HepG2 (cell line): ENCODE measurements around the gene MPZL3. TPM values are rescaled to one million over a fixed set of nuclear protein-coding genes. Genes with fewer than 3 reads are reported as not detected.

Experiments
- ATAC-seq: fragments of 200-7000 bp; cut with Tn5 transposase; 3 replicates; pipeline ENCODE4 v1.9.1; 2020; ENCODE audit warnings: mild to moderate bottlenecking, moderate library complexity
- BruUV-seq: library from RNA; stranded (reverse); fragments of 400-500 nt; replicated peaks from 2 replicates; lab custom pipeline; 2021; lab: Mats Ljungman, UMichigan
- CTCF ChIA-PET: fragments of 300-600 bp; formaldehyde crosslinking; extraction: SDS; loops from one replicate; lab custom pipeline; 2021; ENCODE audit warnings: low total read pairs, inconsistent platforms, low intra/inter-chr PET ratio; lab: Yijun Ruan, JAX
- POLR2A ChIA-PET: fragments of 350-600 bp; sonication (Branson Sonifier 250); formaldehyde crosslinking; loops from one replicate; lab custom pipeline; 2020; ENCODE audit warnings: antibody characterized with exemption, inconsistent platforms; lab: Yijun Ruan, JAX
- DNase-seq: peaks from one replicate; pipeline ENCODE4 v3.0.0-alpha.2; 2015; ENCODE audit warnings: low spot score
- FAIRE-seq: peaks from 3 replicates; lab custom pipeline; 2011; peaks lifted over from hg19 to GRCh38; lab: Jason Lieb, UNC
- H2AFZ ChIP-seq: one replicate; pipeline ENCODE4 v1.6.1; 2011; ENCODE audit warnings: low read length, inconsistent platforms
- H3K27ac ChIP-seq: fragments of 300-600 bp; 3 replicates; pipeline ENCODE4 v1.8.0; 2011; ENCODE audit warnings: mixed run types, mild to moderate bottlenecking, mixed read lengths, low read length, inconsistent platforms; ENCODE audit not compliant: insufficient read depth; ENCODE audit errors: extremely low read length
- H3K27me3 ChIP-seq, 2 experiments: fragments of 200-600 bp in 1 of 2; 2 replicates in 1 of 2; 3 replicates in 1 of 2; pipeline versions ENCODE4 v1.6.0 to v1.8.0; 2011; ENCODE audit warnings: low read length in 2 of 2, mild to moderate bottlenecking in 2 of 2, moderate library complexity in 2 of 2, inconsistent platforms in 1 of 2; ENCODE audit not compliant: insufficient read depth in 2 of 2, control insufficient read depth in 1 of 2
- H3K36me3 ChIP-seq, 2 experiments: fragments of 200-600 bp in 1 of 2; replicated peaks in 1 of 2; 2 replicates in 1 of 2; 3 replicates in 1 of 2; pipeline versions ENCODE4 v1.5.1 to v1.8.0; 2011; ENCODE audit warnings: low read length in 2 of 2, inconsistent platforms in 1 of 2; ENCODE audit not compliant: insufficient read depth in 2 of 2, control insufficient read depth in 1 of 2
- H3K4me1 ChIP-seq: 2 replicates; pipeline ENCODE4 v1.5.1; 2012; ENCODE audit warnings: low read length, inconsistent platforms; ENCODE audit not compliant: insufficient read depth
- H3K4me2 ChIP-seq: 2 replicates; pipeline ENCODE4 v1.6.0; 2011; ENCODE audit warnings: low read depth, low read length, inconsistent platforms
- H3K4me3 ChIP-seq, 3 experiments: fragments of 200-600 bp in 1 of 3; sonication (generic), shearing (Covaris generic) in 1 of 3; replicated peaks in 1 of 3; 2 replicates each; pipeline ENCODE4 v1.5.1; 2011 to 2016; ENCODE audit warnings: low read length in 3 of 3, inconsistent platforms in 2 of 3, low read depth in 2 of 3, mild to moderate bottlenecking in 2 of 3, control low read depth in 1 of 3, mixed read lengths in 1 of 3; ENCODE audit not compliant: insufficient read depth in 1 of 3
- H3K79me2 ChIP-seq: one replicate; pipeline ENCODE4 v1.6.1; 2011; ENCODE audit warnings: low read length, inconsistent platforms; ENCODE audit not compliant: insufficient read depth
- H3K9ac ChIP-seq: 2 replicates; pipeline ENCODE4 v1.6.0; 2011; ENCODE audit warnings: mild to moderate bottlenecking, low read depth, low read length, inconsistent platforms; ENCODE audit not compliant: insufficient read depth
- H3K9me3 ChIP-seq: 2 replicates; pipeline ENCODE4 v1.5.1; 2012; ENCODE audit warnings: mild to moderate bottlenecking, low read length
- H4K20me1 ChIP-seq: 2 replicates; pipeline ENCODE4 v1.6.0; 2011; ENCODE audit warnings: inconsistent platforms, mild to moderate bottlenecking, low read length, moderate library complexity; ENCODE audit not compliant: insufficient read depth
- ETV6 ChIP-seq: sonication (generic); formaldehyde crosslinking; conservative IDR thresholded peaks from 2 replicates; pipeline ENCODE4 v1.4.0; 2020; ENCODE audit warnings: missing genetic modification reagents
- KLF15 ChIP-seq: sonication (generic); formaldehyde crosslinking; IDR thresholded peaks from 2 replicates; pipeline ENCODE4 v1.8.1; 2023; ENCODE audit warnings: borderline replicate concordance, mild to moderate bottlenecking, inconsistent platforms, missing genetic modification reagents, mixed read lengths
- NFYB ChIP-seq: sonication (generic); formaldehyde crosslinking; IDR thresholded peaks from 2 replicates; pipeline ENCODE4 v1.4.0; 2020; ENCODE audit warnings: missing genetic modification reagents
- NONO ChIP-seq, 2 experiments: fragments of 450-650 bp in 1 of 2; sonication (generic) in 1 of 2; formaldehyde crosslinking in 1 of 2; IDR thresholded peaks in 1 of 2; conservative IDR thresholded peaks in 1 of 2; 2 replicates each; pipeline versions ENCODE4 v1.6.1 to v1.8.0; 2017 to 2022; ENCODE audit warnings: mild to moderate bottlenecking in 1 of 2, missing genetic modification reagents in 1 of 2, moderate library complexity in 1 of 2
- RARG ChIP-seq: sonication (generic); formaldehyde crosslinking; IDR thresholded peaks from 2 replicates; pipeline ENCODE4 v1.4.0; 2020; ENCODE audit warnings: low read depth, mild to moderate bottlenecking, missing genetic modification reagents
- RXRB ChIP-seq: IDR thresholded peaks from 2 replicates; pipeline ENCODE4 v1.6.1; 2016; ENCODE audit warnings: borderline replicate concordance, missing genetic modification reagents, missing compliant biosample characterization
- SP1 ChIP-seq, 2 experiments: fragments of 450-650 bp in 1 of 2; sonication (generic) in 1 of 2; formaldehyde crosslinking in 1 of 2; IDR thresholded peaks; 2 replicates each; pipeline versions ENCODE4 v1.4.0 to v1.6.1; 2016 to 2020; ENCODE audit warnings: missing genetic modification reagents in 1 of 2
- TERF1 ChIP-seq: sonication (generic); formaldehyde crosslinking; IDR thresholded peaks from 2 replicates; pipeline ENCODE4 v1.8.0; 2022; ENCODE audit warnings: mild to moderate bottlenecking, missing genetic modification reagents, moderate library complexity
- ZBTB33 ChIP-seq: sonication (generic); formaldehyde crosslinking; IDR thresholded peaks from 2 replicates; pipeline ENCODE4 v1.4.0; 2020; ENCODE audit warnings: missing genetic modification reagents
- ZNF580 ChIP-seq: IDR thresholded peaks from 2 replicates; pipeline ENCODE4 v1.6.1; 2016; ENCODE audit warnings: low read depth, borderline replicate concordance
- ZNF7 ChIP-seq: IDR thresholded peaks from 2 replicates; pipeline ENCODE4 v1.6.1; 2016; ENCODE audit warnings: missing biosample characterization, missing genetic modification reagents
- ZNF703 ChIP-seq: sonication (generic); formaldehyde crosslinking; IDR thresholded peaks from 2 replicates; pipeline ENCODE4 v1.5.1; 2020; ENCODE audit warnings: missing genetic modification reagents, mild to moderate bottlenecking, moderate library complexity, borderline replicate concordance
- WGBS: methylation state at CpG from one replicate; pipeline ENCODE4 v1.1.6; 2017; ENCODE audit warnings: low lambda C conversion rate; 5-methylcytosine and 5-hydroxymethylcytosine counted together
- in situ Hi-C: cut with HindIII; loops from 2 replicates; pipeline ENCODE4 v1.10.0; 2017; ENCODE audit warnings: low pct_unique_long_range_greater_than_20kb; ENCODE audit not compliant: extremely low pct_ligation_motif_present
- intact Hi-C: fragments of 100-400 bp; cut with micrococcal nuclease; formaldehyde crosslinking; loops from one replicate; pipeline ENCODE4 v1.10.0; 2022; ENCODE audit not compliant: unreplicated experiment
- polyA plus RNA-seq, 8 experiments: library from polyadenylated mRNA; depleted of rRNA in 3 of 8; stranded (reverse) in 7 of 8; unstranded in 1 of 8; fragments of >200 nt; fragmentation: Illumina TruSeq in 4 of 8; extraction: Trizol in 4 of 8; gene quantifications; 2 replicates each; pipeline versions ENCODE4 v1.2.1 to v1.2.3, GENCODE V29; 2011 to 2016; ENCODE audit warnings: low read depth in 4 of 8, missing spikeins in 1 of 8, mixed read lengths in 1 of 8; ENCODE audit not compliant: insufficient read depth in 1 of 8
- total RNA-seq, 5 experiments: library from RNA; depleted of rRNA; stranded (reverse); fragments of >200 nt; fragmentation: Illumina TruSeq; extraction: Trizol; gene quantifications; 2 replicates each; pipeline ENCODE4 v1.2.3, GENCODE V29; 2016; ENCODE audit warnings: low read depth in 1 of 5

The MPZL3 gene
- total and polyA plus RNA-seq, 2 of the 13 experiments (the other 11 are each of a cell fraction or from before 2014, with no cell fraction given) = 5.3 to 9.3 TPM

- Histone ChIP-seq H3K9me3 (no peaks in the 10 kb centered on the region), H3K27me3 (peaks cover 0 to 4% of the 10 kb centered on the region in 2 experiments; a peak in 1 of 5 replicates), H3K79me2 (no peaks in the 10 kb centered on the region), H3K9ac (no peak overlapping the region), H3K4me3 (no peak overlapping the region)
- CTCF ChIA-PET = interaction anchor here (1.4 kb wide), 1 partner anchor 95 kb away, joined by 4 read pairs; no protein-coding TSS in a partner anchor
- no peak for DNase-seq
- peak; percentile 82 for TF ChIP-seq ZNF7 (CRISPR knock-in tag)
- no peak for TF ChIP-seq SP1 (IDR thresholded peaks at IDR 0.05)
- no peak for TF ChIP-seq SP1 (CRISPR knock-in tag; IDR thresholded peaks at IDR 0.05)
- TF ChIP-seq, all 625 proteins: peak for 1
- Histone ChIP-seq H3K4me2 (no peak overlapping the region), H4K20me1 (no peaks in the 10 kb centered on the region), H3K36me3 (no peaks in the 10 kb centered on the region), H2AFZ (no peak overlapping the region), H3K27ac (no peak overlapping the region), H3K4me1 (peaks cover 12% of the 10 kb centered on the region)
- no TSS peak for BruUV-seq
- FAIRE-seq = no peak
- no peak for ATAC-seq
- POLR2A ChIA-PET = no interaction called here
- intact Hi-C loops = no loop called here
- in situ Hi-C loops = loop anchor here (5.0 kb wide), 2 partner anchors 97 to 147 kb away; no protein-coding TSS in a partner anchor
- 22% methylated on average over 2 of the region's 2 CpGs for WGBS
Measured at GRCh38 chr11:118294053-118294452, 41.9 kb upstream of the MPZL3 start.

GRCh38 chr11:118291477-118292135 is 39.4 kb upstream of the MPZL3 start:
- Histone ChIP-seq H3K4me3 (no peak overlapping the region), H3K79me2 (no peaks in the 10 kb centered on the region), H3K36me3 (no peaks in the 10 kb centered on the region), H3K27me3 (no peaks in the 10 kb centered on the region), H2AFZ (no peak overlapping the region), H4K20me1 (no peaks in the 10 kb centered on the region), H3K4me1 (peaks cover 12% of the 10 kb centered on the region), H3K4me2 (no peak overlapping the region), H3K9ac (no peak overlapping the region), H3K9me3 (no peaks in the 10 kb centered on the region), H3K27ac (no peak overlapping the region)
- intact Hi-C loops = loop anchor here (1.0 kb wide), 2 partner anchors 93 to 146 kb away; no protein-coding TSS in a partner anchor
- no peak for TF ChIP-seq ETV6
- TF ChIP-seq NFYB = no peak
- TF ChIP-seq NONO (IDR thresholded peaks at IDR 0.05) = no peak
- no peak for TF ChIP-seq NONO (CRISPR knock-in tag; conservative IDR thresholded peaks at IDR 0.05)
- TF ChIP-seq ZNF7 (CRISPR knock-in tag) = no peak
- no peak for TF ChIP-seq ZNF580 (CRISPR knock-in tag)
- TF ChIP-seq KLF15 (CRISPR knock-in tag) = no peak
- no peak for TF ChIP-seq ZBTB33 (CRISPR knock-in tag)
- TF ChIP-seq RXRB (CRISPR knock-in tag) = no peak
- TF ChIP-seq RARG (CRISPR knock-in tag) = no peak
- no peak for TF ChIP-seq ZNF703 (CRISPR knock-in tag)
- TF ChIP-seq TERF1 = no peak
- ATAC-seq = no peak
- FAIRE-seq = no peak
- WGBS = 25% methylated on average over 9 of the region's 9 CpGs
- BruUV-seq = no TSS peak
- no peak for DNase-seq
- POLR2A ChIA-PET = interaction anchor here (1.0 to 2.2 kb wide), 2 partner anchors 79 to 93 kb away, joined by 3 to 6 read pairs; no protein-coding TSS in a partner anchor
- in situ Hi-C loops = loop anchor here (5.0 kb wide), 2 partner anchors 94 to 144 kb away; no protein-coding TSS in a partner anchor
- CTCF ChIA-PET = interaction anchor here (1.5 to 3.6 kb wide), 3 partner anchors 93 to 146 kb away, joined by 6 to 34 read pairs (median 21); no protein-coding TSS in a partner anchor
